ENCODE results near the gene UTS2R.

The UTS2R gene

GRCh38 chr17:82382933-82383255 is 11.3 kb downstream of the UTS2R start:
- Histone ChIP-seq H3K27me3 (ENCODE audit: low read depth, low read length) (peaks cover 4% of the 10 kb centered on the region), H3K27ac (ENCODE audit: low read length) (no peak overlapping the region), H3K9me3 (ENCODE audit: insufficient read depth, low read length) (no peaks in the 10 kb centered on the region), H3K79me2 (ENCODE audit: low read length) (no peaks in the 10 kb centered on the region), H3K4me2 (ENCODE audit: low read length) (no peak overlapping the region), H3K36me3 (replicated peaks; ENCODE audit: low read depth, low read length) (no peaks in the 10 kb centered on the region), H3K4me1 (ENCODE audit: low read length) (no peaks in the 10 kb centered on the region), H4K20me1 (ENCODE audit: insufficient read depth, low read length) (no peaks in the 10 kb centered on the region), H3K4me3 (ENCODE audit: low read length) (no peak overlapping the region), H3K9ac (ENCODE audit: low read length) (no peak overlapping the region), H2AFZ (ENCODE audit: low read depth, low read length) (no peak overlapping the region)
- no peak for TF ChIP-seq CTCF (IDR thresholded peaks at IDR 0.05; ENCODE audit: low read depth, low read length)
- no peak for TF ChIP-seq EZH2phosphoT487 (IDR thresholded peaks at IDR 0.05; ENCODE audit: low read depth)

- Histone ChIP-seq H3K4me1 (ENCODE audit: low read length) (no peaks in the 10 kb centered on the region), H2AFZ (ENCODE audit: low read depth, low read length) (no peak overlapping the region), H3K36me3 (replicated peaks; ENCODE audit: low read depth, low read length) (no peaks in the 10 kb centered on the region), H3K9ac (ENCODE audit: low read length) (no peak overlapping the region), H4K20me1 (ENCODE audit: insufficient read depth, low read length) (no peaks in the 10 kb centered on the region), H3K4me3 (ENCODE audit: low read length) (no peak overlapping the region), H3K27me3 (ENCODE audit: low read depth, low read length) (peaks cover 4% of the 10 kb centered on the region), H3K27ac (ENCODE audit: low read length) (no peak overlapping the region), H3K9me3 (ENCODE audit: insufficient read depth, low read length) (no peaks in the 10 kb centered on the region), H3K79me2 (ENCODE audit: low read length) (no peaks in the 10 kb centered on the region), H3K4me2 (ENCODE audit: low read length) (no peak overlapping the region)
- TF ChIP-seq EZH2phosphoT487 (IDR thresholded peaks at IDR 0.05; ENCODE audit: low read depth): no peak
- TF ChIP-seq CTCF (IDR thresholded peaks at IDR 0.05; ENCODE audit: low read depth, low read length): no peak
Observed at GRCh38 chr17:82383411-82383810, 11.8 kb downstream of the UTS2R start.

- Histone ChIP-seq H3K27me3 (ENCODE audit: low read depth, low read length) (no peaks in the 10 kb centered on the region; the same call in 1 of the 2 replicates), H4K20me1 (ENCODE audit: insufficient read depth, low read length) (no peaks in the 10 kb centered on the region), H3K36me3 (replicated peaks; ENCODE audit: low read depth, low read length) (no peaks in the 10 kb centered on the region), H3K9me3 (ENCODE audit: insufficient read depth, low read length) (no peaks in the 10 kb centered on the region), H3K4me1 (ENCODE audit: low read length) (no peaks in the 10 kb centered on the region), H3K4me2 (ENCODE audit: low read length) (no peak overlapping the region), H3K79me2 (ENCODE audit: low read length) (no peaks in the 10 kb centered on the region), H3K27ac (ENCODE audit: low read length) (no peak overlapping the region), H3K4me3 (ENCODE audit: low read length) (no peak overlapping the region), H3K9ac (ENCODE audit: low read length) (no peak overlapping the region), H2AFZ (ENCODE audit: low read depth, low read length) (no peak overlapping the region)
- TF ChIP-seq CTCF (IDR thresholded peaks at IDR 0.05; ENCODE audit: low read depth, low read length): no peak
- no peak for TF ChIP-seq EZH2phosphoT487 (IDR thresholded peaks at IDR 0.05; ENCODE audit: low read depth)
Observed at GRCh38 chr17:82384051-82384729, 12.6 kb downstream of the UTS2R start.

- Histone ChIP-seq H3K27ac (ENCODE audit: low read length) (no peak overlapping the region), H4K20me1 (ENCODE audit: insufficient read depth, low read length) (no peaks in the 10 kb centered on the region)
Observed at GRCh38 chr17:82384730-82385481, 13.3 kb downstream of the UTS2R start.

More at GRCh38 chr17:82384730-82385481, 13.3 kb downstream of the UTS2R start:
- Histone ChIP-seq H3K4me2 (ENCODE audit: low read length) (no peak overlapping the region), H3K9ac (ENCODE audit: low read length) (no peak overlapping the region), H3K4me1 (ENCODE audit: low read length) (no peaks in the 10 kb centered on the region), H3K4me3 (ENCODE audit: low read length) (no peak overlapping the region), H3K27me3 (ENCODE audit: low read depth, low read length) (no peaks in the 10 kb centered on the region; the same call in 1 of the 2 replicates), H3K36me3 (replicated peaks; ENCODE audit: low read depth, low read length) (no peaks in the 10 kb centered on the region), H2AFZ (ENCODE audit: low read depth, low read length) (no peak overlapping the region), H3K9me3 (ENCODE audit: insufficient read depth, low read length) (no peaks in the 10 kb centered on the region), H3K79me2 (ENCODE audit: low read length) (no peaks in the 10 kb centered on the region)
- TF ChIP-seq EZH2phosphoT487 (IDR thresholded peaks at IDR 0.05; ENCODE audit: low read depth) (no peak), CTCF (IDR thresholded peaks at IDR 0.05; ENCODE audit: low read depth, low read length) (no peak)
